HepG2 (cell line): ENCODE data around the gene ABCC3. TPM values are rescaled to one million over a fixed set of nuclear protein-coding genes. Genes with fewer than 3 reads are reported as not detected.
A peak's percentile ranks its signal among the peaks of the same experiment; 100 is the strongest.

Experiments used
- GABPB1 ChIP-seq: IDR thresholded peaks from 2 replicates; pipeline ENCODE4 v1.6.1; 2016; ENCODE audit warnings: mild to moderate bottlenecking, missing genetic modification reagents, moderate library complexity, missing compliant biosample characterization
- NCOA1 ChIP-seq: sonication (generic); formaldehyde crosslinking; IDR thresholded peaks from 2 replicates; pipeline ENCODE4 v1.9.0; 2021; ENCODE audit warnings: missing genetic modification reagents
- PBX3 ChIP-seq: sonication (generic); formaldehyde crosslinking; IDR thresholded peaks from 2 replicates; pipeline ENCODE4 v1.8.1; 2023; ENCODE audit warnings: missing genetic modification reagents, inconsistent platforms, borderline replicate concordance
- REPIN1 ChIP-seq: sonication (generic); formaldehyde crosslinking; IDR thresholded peaks from 2 replicates; pipeline ENCODE4 v1.8.0; 2022; ENCODE audit warnings: missing genetic modification reagents, low read depth, mild to moderate bottlenecking, borderline replicate concordance
- RFX1 ChIP-seq: fragments of 450-650 bp; IDR thresholded peaks from 2 replicates; pipeline ENCODE4 v1.6.1; 2017
- RFX3 ChIP-seq: IDR thresholded peaks from 2 replicates; pipeline ENCODE4 v1.6.1; 2016; ENCODE audit warnings: missing biosample characterization, missing genetic modification reagents
- SALL2 ChIP-seq: sonication (generic); formaldehyde crosslinking; IDR thresholded peaks from 2 replicates; pipeline ENCODE4 v1.8.1; 2023; ENCODE audit warnings: mild to moderate bottlenecking, missing genetic modification reagents, inconsistent platforms
- TAF1 ChIP-seq: sonication (generic); formaldehyde crosslinking; IDR thresholded peaks from 2 replicates; pipeline ENCODE4 v1.4.0; 2020; ENCODE audit warnings: missing genetic modification reagents
- TBP ChIP-seq: sonication (generic); formaldehyde crosslinking; IDR thresholded peaks from 2 replicates; pipeline ENCODE4 v1.5.0; 2020; ENCODE audit warnings: missing genetic modification reagents
- ZBTB40 ChIP-seq, 2 experiments: fragments of 450-650 bp in 1 of 2; sonication (generic) in 1 of 2; formaldehyde crosslinking in 1 of 2; IDR thresholded peaks; 2 replicates each; pipeline versions ENCODE4 v1.6.1 to v1.8.0; 2016 to 2022; ENCODE audit warnings: antibody characterized with exemption in 1 of 2, mild to moderate bottlenecking in 1 of 2, missing genetic modification reagents in 1 of 2
- ZBTB46 ChIP-seq: sonication (generic); formaldehyde crosslinking; IDR thresholded peaks from 2 replicates; pipeline ENCODE4 v1.4.0; 2020; ENCODE audit warnings: mild to moderate bottlenecking, missing genetic modification reagents, borderline replicate concordance
- ZFP36L2 ChIP-seq: sonication (generic); formaldehyde crosslinking; IDR thresholded peaks from 2 replicates; pipeline ENCODE4 v1.4.0; 2020; ENCODE audit warnings: missing genetic modification reagents
- ZMAT5 ChIP-seq: sonication (generic); formaldehyde crosslinking; IDR thresholded peaks from 2 replicates; pipeline ENCODE4 v1.5.0; 2020; ENCODE audit warnings: mild to moderate bottlenecking, low read depth, missing genetic modification reagents, borderline replicate concordance
- ZNF550 ChIP-seq: sonication (generic); formaldehyde crosslinking; IDR thresholded peaks from 2 replicates; pipeline ENCODE4 v1.4.0; 2020; ENCODE audit warnings: mild to moderate bottlenecking, missing genetic modification reagents, borderline replicate concordance
- ZNF674 ChIP-seq: sonication (generic); formaldehyde crosslinking; IDR thresholded peaks from 2 replicates; pipeline ENCODE4 v1.5.0; 2020; ENCODE audit warnings: low read depth, mild to moderate bottlenecking, missing genetic modification reagents
- ZNF792 ChIP-seq: IDR thresholded peaks from 2 replicates; pipeline ENCODE4 v1.6.1; 2016
- ZNF883 ChIP-seq: sonication (generic); formaldehyde crosslinking; IDR thresholded peaks from 2 replicates; pipeline ENCODE4 v1.5.1; 2020; ENCODE audit warnings: mild to moderate bottlenecking, missing genetic modification reagents; ENCODE audit errors: not compliant biosample characterization
- polyA plus RNA-seq, 8 experiments: library from polyadenylated mRNA; depleted of rRNA in 3 of 8; stranded (reverse) in 7 of 8; unstranded in 1 of 8; fragments of >200 nt; fragmentation: Illumina TruSeq in 4 of 8; extraction: Trizol in 4 of 8; gene quantifications; 2 replicates each; pipeline versions ENCODE4 v1.2.1 to v1.2.3, GENCODE V29; 2011 to 2016; ENCODE audit warnings: low read depth in 4 of 8, missing spikeins in 1 of 8, mixed read lengths in 1 of 8; ENCODE audit not compliant: insufficient read depth in 1 of 8
- total RNA-seq, 5 experiments: library from RNA; depleted of rRNA; stranded (reverse); fragments of >200 nt; fragmentation: Illumina TruSeq; extraction: Trizol; gene quantifications; 2 replicates each; pipeline ENCODE4 v1.2.3, GENCODE V29; 2016; ENCODE audit warnings: low read depth in 1 of 5

Gene ABCC3
- total and polyA plus RNA-seq, 2 of the 13 experiments (the other 11 are each of a cell fraction or from before 2014, with no cell fraction given): 25.2 to 50.7 TPM

- TF ChIP-seq GABPB1: peak; percentile 82
- no peak for TF ChIP-seq ZFP36L2 (CRISPR knock-in tag)
- no peak for TF ChIP-seq ZNF550 (CRISPR knock-in tag)
- TF ChIP-seq NCOA1 (CRISPR knock-in tag): no peak
- no peak for TF ChIP-seq RFX1
- peak; percentile 88 for TF ChIP-seq ZNF792 (CRISPR knock-in tag)
- peak; percentile 97 for TF ChIP-seq REPIN1 (CRISPR knock-in tag)
- peak; percentile 96 for TF ChIP-seq TAF1
- TF ChIP-seq ZBTB46 (CRISPR knock-in tag): peak; percentile 53; the same call in 1 of the 2 replicates
- no peak; the same call in none of the 2 replicates for TF ChIP-seq SALL2 (CRISPR knock-in tag)
- no peak for TF ChIP-seq ZBTB40 (IDR thresholded peaks at IDR 0.05)
- peak; percentile 87 for TF ChIP-seq ZBTB40 (CRISPR knock-in tag; IDR thresholded peaks at IDR 0.05)
- peak; percentile 57 for TF ChIP-seq ZNF883 (CRISPR knock-in tag)
- TF ChIP-seq RFX3 (CRISPR knock-in tag): no peak
- TF ChIP-seq ZNF674 (CRISPR knock-in tag): 0 out of 2 replicates have a peak, but pooled peaks have one; percentile 48
- no peak for TF ChIP-seq PBX3 (CRISPR knock-in tag)
- TF ChIP-seq ZMAT5 (CRISPR knock-in tag): no peak
- TF ChIP-seq TBP (CRISPR knock-in tag): no peak
Observed at GRCh38 chr17:50684612-50685333, 50.1 kb downstream of the ABCC3 start (continued).
